Rectal smooth muscle tissue (tissue), 1 donor: Measurements from ENCODE around the gene SLC30A2.

Source experiments
- H3K27ac ChIP-seq: one replicate; pipeline ENCODE4 v1.7.0; 2013; ENCODE audit warnings: low read depth, low read length, inconsistent platforms
- H3K27me3 ChIP-seq: one replicate; pipeline ENCODE4 v1.7.0; 2013; ENCODE audit warnings: low read length; ENCODE audit not compliant: control insufficient read depth, insufficient read depth
- H3K36me3 ChIP-seq: one replicate; pipeline ENCODE4 v1.7.0; 2013; ENCODE audit warnings: low read length; ENCODE audit not compliant: control insufficient read depth, insufficient read depth
- H3K4me1 ChIP-seq: one replicate; pipeline ENCODE4 v1.7.0; 2013; ENCODE audit warnings: low read length; ENCODE audit not compliant: control insufficient read depth, insufficient read depth
- H3K4me3 ChIP-seq: one replicate; pipeline ENCODE4 v1.7.0; 2013; ENCODE audit warnings: low read length
- H3K9ac ChIP-seq: one replicate; pipeline ENCODE4 v1.7.0; 2013; ENCODE audit warnings: low read length

Gene SLC30A2

GRCh38 chr1:25993197-25993951 lies 52.5 kb downstream of the SLC30A2 start:
- H3K27ac ChIP-seq: no peak overlapping the region
- H3K4me1 ChIP-seq: peaks cover 9% of the 10 kb centered on the region
- no peak overlapping the region for H3K4me3 ChIP-seq
- no peak overlapping the region for H3K9ac ChIP-seq
- no peaks in the 10 kb centered on the region for H3K36me3 ChIP-seq
- H3K27me3 ChIP-seq: no peaks in the 10 kb centered on the region

DNA sequence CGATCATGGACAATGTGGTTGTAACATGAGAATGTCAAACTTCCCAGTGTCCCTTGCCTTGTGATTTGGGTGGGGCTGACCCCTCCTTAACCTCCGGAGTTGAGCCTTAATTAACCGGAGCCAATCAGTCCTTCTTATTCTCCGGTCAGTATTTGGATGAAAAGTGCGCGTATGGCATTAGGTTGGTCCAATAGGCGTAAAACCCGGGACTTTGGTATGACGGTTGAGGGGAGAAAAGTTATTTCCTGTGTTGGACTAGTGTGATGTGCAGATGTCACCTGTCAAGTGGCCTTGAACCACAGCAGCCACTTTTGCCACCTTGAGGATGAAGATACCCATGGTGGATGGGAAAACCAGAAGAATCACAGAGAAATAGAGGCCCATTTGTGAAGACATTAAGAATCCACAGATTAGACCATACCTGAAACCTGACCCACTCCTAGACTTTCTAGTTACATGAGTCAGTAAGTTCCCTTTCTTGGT lies 53.2 kb downstream of the SLC30A2 start:
- H3K4me1 ChIP-seq: peaks cover 7% of the 10 kb centered on the region
- peaks cover 5% of the 10 kb centered on the region for H3K36me3 ChIP-seq
- no peak overlapping the region for H3K27ac ChIP-seq
- no peak overlapping the region for H3K4me3 ChIP-seq
- no peaks in the 10 kb centered on the region for H3K27me3 ChIP-seq
- H3K9ac ChIP-seq: no peak overlapping the region

DNA sequence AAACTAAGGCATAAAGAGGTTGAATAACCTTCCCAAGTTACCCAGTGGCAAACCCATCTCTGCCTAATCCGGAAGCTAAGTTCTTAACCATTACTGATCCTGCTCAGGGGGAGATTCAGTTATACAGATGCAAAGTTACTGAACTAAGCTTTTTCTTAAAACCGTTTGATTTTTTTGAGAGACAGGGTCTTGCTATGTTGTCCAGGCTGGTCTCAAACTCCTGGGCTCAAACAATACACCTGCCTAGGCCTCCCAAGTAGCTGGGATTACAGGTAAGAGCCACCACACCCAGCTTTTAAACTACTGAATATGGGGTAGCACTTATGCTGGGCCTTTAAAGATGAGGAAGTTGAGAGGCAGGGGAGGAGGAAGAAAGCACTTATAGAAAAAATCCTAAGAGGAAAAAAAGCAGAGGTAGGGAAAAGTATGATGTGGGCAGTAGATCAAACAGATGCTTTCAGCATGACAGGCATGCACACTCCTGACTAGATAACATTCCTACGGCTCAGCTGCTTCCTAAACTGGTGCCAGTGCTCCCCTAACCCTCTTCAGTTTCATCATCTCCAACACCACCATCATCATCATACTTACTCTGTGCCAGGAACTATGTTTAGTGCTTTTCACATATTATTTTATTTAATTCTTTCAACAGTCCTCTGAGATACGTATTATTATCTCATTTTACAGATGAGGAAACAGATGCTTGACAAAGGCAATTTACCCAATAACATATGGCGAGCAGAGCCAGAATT lies 53.8 kb downstream of the SLC30A2 start:
- H3K9ac ChIP-seq: no peak overlapping the region
- peaks cover 5% of the 10 kb centered on the region for H3K4me1 ChIP-seq
- no peak overlapping the region for H3K27ac ChIP-seq
- H3K4me3 ChIP-seq: no peak overlapping the region
- H3K36me3 ChIP-seq: peaks cover 9% of the 10 kb centered on the region
- no peaks in the 10 kb centered on the region for H3K27me3 ChIP-seq

DNA sequence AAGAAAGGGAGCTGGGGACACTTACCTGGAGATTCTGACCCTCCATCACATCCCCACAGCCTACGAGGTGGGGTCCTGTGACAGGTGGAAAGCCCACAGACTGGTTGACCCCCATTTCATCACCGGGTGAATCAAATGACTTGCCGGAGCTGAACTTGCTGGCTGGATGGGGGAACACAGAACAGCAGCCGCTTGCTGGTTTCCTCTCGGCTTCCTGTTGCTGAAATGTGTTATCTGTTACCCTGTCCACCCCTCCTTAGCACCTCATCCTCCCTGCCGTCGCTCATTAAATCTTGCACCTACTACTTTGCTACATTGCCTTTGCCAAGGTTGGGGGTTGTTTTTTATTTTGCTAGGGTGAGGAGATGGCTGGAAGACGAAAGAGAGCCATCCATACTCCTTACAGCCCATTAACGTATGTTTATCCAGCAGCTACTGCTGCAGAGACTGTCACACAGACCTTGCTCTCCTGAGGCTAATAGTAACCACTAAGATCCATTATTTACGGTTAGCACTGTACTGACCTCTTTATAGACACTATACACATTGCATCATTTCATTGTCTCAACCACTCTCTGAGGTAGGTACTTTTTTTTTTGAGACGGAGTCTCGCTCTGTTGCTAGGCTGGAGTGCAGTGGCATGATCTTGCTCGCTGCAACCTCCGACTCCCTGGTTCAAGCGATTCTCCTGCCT lies 55.1 kb downstream of the SLC30A2 start:
- H3K4me1 ChIP-seq: no peaks in the 10 kb centered on the region
- H3K9ac ChIP-seq: no peak overlapping the region
- no peak overlapping the region for H3K4me3 ChIP-seq
- no peak overlapping the region for H3K27ac ChIP-seq
- H3K36me3 ChIP-seq: peaks cover 9% of the 10 kb centered on the region
- no peaks in the 10 kb centered on the region for H3K27me3 ChIP-seq

- Histone ChIP-seq H3K9ac (no peak overlapping the region), H3K4me1 (no peaks in the 10 kb centered on the region), H3K27me3 (no peaks in the 10 kb centered on the region), H3K36me3 (peaks cover 14% of the 10 kb centered on the region), H3K27ac (no peak overlapping the region), H3K4me3 (no peak overlapping the region)
Measured at GRCh38 chr1:25990251-25990650, 55.7 kb downstream of the SLC30A2 start.

- H3K36me3 ChIP-seq: peaks cover 17% of the 10 kb centered on the region
- H3K27ac ChIP-seq: no peak overlapping the region
- H3K9ac ChIP-seq: no peak overlapping the region
- no peak overlapping the region for H3K4me3 ChIP-seq
- no peaks in the 10 kb centered on the region for H3K4me1 ChIP-seq
- no peaks in the 10 kb centered on the region for H3K27me3 ChIP-seq
Measured at GRCh38 chr1:25989440-25990234, 56.3 kb downstream of the SLC30A2 start.

- Histone ChIP-seq H3K9ac (no peak overlapping the region), H3K4me3 (no peak overlapping the region), H3K36me3 (peaks cover 26% of the 10 kb centered on the region), H3K27ac (no peak overlapping the region), H3K27me3 (no peaks in the 10 kb centered on the region), H3K4me1 (no peaks in the 10 kb centered on the region)
Measured at GRCh38 chr1:25987951-25988350, 58.0 kb downstream of the SLC30A2 start.
